Measurements from ENCODE around the gene SRP68.

GRCh38 chr17:76007131-76007849 lies 65.0 kb downstream of the SRP68 start:
- TF ChIP-seq POLR2A (IDR thresholded peaks at IDR 0.05; ENCODE audit: low read length) (no peak), GATA1 (IDR thresholded peaks at IDR 0.05; ENCODE audit: low read depth, low read length) (no peak)

All from erythroblast (primary cell).